ENCODE data around the gene STK17A.

DNA sequence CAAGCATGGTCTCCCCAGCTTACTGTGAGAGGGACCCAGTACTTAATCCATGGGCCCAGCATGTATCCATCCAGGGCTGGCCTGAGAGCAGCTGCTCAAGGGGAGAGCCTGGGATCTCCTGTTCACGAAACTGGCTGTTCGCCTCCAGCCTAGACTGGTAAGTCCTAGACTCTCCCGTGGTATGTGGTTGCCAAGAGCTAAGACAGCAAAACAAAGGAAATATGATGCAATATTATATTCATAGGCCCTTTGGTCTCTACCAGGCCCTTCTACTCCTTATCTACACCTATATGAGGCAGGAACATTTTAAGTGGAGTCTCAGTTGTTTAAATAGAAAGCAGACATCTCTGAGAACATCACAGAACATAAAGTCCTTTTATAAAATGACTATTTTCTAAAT lies 28.9 kb upstream of the STK17A start:
- TF ChIP-seq EZH2 (IDR thresholded peaks at IDR 0.05) (no peak), POLR2AphosphoS5 (IDR thresholded peaks at IDR 0.05; ENCODE audit: borderline replicate concordance, low read depth, low read length) (no peak)

Data from SK-N-MC (cell line).